NK-92 (cell line): Measurements from ENCODE around the gene RPGRIP1L.
"Not testable (repeated sequence)": the region's sequence is repeated elsewhere in the genome, so short reads cannot be mapped to it uniquely, and the experiment has no call there.

Source experiments
- DNase-seq: peaks from one replicate; lab custom pipeline; 2025; ENCODE audit not compliant: unreplicated experiment; lab: John Stamatoyannopoulos, UW

The RPGRIP1L gene

DNA sequence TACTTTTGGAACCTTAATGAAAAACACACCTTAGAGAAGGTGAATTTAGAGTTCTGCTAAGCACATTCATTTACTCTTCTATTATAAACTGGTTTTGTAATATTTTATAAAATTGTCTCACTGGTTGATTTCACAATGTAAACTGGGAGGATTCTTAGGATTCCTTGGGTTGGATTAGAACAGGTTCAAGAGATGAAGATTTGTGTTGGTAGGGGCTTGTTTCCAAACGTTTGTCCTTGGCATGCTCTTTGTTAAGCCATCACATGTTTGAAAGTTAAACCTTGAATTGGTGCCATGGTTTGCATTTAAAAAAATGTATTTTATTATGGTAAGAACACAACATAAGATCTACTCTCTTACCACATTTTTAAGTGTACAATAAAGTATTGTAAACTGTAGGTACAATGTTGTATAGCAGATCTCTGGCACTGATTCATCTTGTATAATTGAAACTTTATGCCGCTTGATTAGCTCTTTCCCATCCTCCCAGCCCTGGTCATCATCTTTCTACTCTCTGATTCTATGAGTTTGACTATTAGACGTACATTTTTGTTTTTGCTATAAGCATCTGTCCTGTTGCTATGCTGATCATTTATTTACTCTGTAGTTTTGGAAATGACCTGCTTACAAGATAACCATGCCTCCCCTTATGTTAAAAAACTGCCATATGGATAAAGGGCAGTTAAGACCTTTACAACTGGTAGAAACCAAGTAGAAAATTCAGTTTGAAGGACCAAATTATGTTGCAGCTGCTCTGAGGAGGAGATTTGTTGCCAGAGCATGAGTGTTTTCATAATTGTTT lies 9.9 kb upstream of the RPGRIP1L start:
- no peak for DNase-seq

DNA sequence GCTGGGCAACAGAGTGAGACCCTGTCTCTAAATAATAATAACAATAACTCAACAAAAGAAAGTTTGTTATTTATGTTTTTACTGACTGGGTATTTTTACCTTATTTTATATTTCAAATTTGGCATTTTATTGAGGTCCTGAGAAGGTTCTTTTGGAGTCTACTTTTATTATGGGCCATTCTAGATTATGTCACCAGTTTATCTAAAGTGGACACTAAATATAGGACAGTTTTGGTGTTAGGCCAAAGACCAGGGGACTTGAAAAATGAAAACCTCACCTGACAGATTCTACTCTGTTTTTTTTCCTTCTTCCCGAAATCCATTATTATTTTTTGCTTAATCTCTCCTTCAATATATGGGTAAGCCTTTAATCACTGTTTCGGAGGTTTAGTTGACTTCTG lies 8.4 kb upstream of the RPGRIP1L start:
- DNase-seq: no peak

DNA sequence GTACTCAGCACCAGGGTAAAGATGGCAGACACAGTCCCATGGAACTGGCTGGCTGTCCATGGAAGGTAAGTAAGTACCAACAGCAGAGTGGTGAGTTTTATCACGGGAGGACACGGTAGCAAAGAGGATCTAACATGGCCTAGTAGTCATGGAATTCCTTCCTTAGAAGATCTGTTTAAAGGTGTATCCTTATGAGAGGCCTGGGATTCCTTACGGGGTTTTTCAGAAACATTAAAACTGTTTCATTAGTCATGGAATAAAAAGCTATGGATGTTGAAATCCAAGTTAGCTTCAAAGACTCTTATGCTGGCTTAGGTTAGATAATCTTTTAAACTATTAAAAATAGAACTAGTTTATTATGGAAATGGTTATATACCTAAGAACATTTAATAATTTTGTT lies 7.7 kb upstream of the RPGRIP1L start:
- DNase-seq: no peak

DNA sequence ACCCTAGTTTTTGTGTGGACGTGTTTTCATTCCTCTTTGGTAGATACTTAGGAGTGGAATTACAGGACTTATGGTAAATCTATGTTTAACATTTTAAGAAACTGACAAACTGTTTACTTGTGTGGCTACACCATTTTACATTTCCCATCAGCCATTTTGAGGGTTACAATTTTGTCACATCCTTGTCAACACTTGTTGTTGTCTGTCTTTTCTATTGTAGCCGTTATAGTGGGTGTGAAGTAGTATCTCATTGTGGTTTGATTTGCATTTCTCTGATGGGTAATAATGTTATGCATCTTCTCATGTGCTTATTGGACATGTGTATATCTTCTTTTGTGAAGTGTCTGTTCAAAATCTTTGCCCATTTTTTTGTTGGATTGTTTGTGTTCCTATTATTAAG lies 4.8 kb upstream of the RPGRIP1L start:
- no peak for DNase-seq

DNA sequence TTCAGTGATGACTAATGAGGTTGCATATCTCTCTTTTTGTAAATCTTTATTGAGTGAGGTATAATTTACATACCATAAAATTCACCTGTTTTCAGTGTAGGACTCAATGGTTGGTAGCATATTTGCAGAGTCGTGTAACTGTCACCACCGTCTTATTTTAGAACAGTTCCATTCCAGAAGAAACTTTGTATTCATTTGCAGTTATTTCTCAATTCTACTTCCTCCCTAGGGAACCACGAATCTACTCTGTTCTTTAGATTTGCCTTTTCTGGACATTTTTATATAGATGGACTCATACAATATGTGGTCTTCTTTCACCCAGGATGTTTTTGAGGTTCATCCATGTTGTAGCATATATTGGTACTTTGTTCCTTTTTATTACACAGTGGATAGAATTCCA lies 4.0 kb upstream of the RPGRIP1L start:
- DNase-seq: no peak

DNA sequence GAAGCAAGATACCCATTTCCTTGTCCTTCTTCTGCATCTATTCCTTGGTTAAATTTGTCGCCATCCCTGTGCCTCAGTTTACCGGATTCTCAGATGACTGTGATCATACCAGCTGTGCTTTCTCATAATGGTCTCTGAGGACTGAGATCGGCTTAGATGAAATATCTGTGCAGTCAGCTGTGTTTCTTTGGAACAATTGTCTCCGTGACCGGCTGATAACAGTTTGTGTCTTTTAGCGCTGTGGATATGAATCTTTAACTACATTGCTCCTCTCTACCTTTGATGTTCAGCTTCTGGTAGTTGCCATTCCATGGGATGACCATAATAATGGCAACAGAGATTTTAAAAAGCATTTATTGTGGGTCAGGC lies 770 bp upstream of the RPGRIP1L start:
- DNase-seq: no peak

DNA sequence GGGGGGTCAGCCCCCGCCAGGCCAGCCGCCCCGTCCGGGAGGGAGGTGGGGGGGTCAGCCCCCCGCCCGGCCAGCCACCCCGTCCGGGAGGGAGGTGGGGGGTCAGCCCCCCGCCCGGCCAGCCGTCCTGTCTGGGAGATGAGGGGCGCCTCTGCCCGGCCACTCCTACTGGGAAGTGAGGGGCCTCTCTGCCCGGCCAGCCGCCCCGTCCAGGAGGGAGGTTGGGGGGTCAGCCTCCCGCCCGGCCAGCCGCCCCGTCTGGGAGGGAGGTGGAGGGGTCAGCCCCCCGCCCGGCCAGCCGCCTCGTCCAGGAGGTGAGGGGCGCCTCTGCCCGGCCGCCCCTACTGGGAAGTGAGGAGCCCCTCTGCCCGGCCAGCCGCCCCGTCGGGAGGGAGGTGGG lies 5.4 kb downstream of the RPGRIP1L start:
- not testable (repeated sequence) for DNase-seq

DNA sequence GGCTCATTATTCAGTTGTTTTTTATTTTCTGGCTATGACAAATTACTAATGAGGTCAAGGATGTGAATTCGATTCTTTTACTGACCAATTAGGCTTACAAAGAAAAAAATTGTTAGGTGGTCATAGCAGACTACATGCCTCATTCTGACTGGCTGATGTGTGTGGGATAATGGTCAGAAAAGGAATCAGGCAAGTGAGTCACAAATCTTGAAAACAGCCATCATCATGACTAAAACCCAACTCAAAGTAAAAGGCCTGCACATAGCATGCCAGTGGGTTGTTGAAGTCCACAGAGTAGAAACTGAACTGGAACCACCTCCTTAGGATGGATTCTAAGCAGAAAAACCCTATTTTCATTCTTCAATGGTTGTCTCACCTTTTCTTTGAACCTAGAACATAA lies 8.6 kb downstream of the RPGRIP1L start:
- no peak for DNase-seq

DNA sequence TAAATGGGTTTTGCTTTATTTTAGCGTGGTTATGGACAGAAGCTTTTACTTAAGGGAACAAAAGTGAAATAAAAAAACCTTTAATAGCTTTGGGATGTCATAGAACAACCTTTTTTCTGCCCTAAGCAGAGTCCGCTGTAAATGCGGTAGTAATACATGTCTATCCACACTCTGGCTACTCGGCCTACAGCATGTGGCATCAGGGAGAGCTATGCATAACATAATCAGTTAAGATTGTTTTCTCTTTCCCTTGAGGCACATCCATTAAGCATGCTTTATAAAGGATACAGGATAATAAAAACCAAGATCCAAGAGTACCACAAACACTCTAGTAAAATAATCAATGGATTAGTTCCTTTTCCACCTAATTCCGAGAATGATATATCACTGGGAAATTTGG lies 10.3 kb downstream of the RPGRIP1L start:
- DNase-seq: no peak

DNA sequence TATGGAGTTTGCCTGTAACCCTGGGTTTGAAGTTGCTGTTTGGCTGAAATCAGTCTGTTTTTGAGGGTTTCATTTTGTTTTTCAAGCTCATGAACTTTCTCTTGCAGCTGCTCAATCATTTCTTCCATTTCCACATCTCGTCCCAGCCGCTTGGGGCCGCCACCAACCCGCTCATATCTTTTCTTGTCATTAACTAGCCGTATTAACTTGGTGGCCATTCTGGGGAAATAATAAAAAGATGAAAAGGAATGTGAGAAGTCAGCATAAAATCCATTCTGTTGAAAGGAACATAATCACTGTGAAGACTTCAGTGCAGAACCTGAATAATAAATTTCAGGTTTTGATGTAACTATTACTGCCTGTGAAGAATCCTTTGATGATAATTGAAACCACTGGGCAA lies 11.5 kb downstream of the RPGRIP1L start:
- DNase-seq: no peak

DNA sequence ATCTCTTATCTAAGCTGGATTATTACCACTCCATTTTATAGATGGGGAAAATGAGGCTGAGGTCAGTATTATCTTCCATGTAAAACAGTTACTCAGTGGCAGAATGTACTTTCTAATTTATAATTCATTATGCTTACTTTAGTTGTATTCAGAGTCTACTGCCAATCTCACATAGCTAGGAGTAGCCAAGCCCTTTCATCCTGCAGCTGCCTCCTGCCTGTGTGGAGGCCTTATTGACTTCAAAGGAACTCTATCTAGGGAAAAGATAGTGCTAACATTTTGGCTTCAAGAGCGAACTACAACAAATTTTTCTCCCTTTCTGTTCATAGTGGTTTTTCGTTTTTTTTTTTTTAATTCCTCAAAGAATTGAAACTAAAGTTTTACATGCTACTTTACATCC lies 12.9 kb downstream of the RPGRIP1L start:
- no peak for DNase-seq

DNA sequence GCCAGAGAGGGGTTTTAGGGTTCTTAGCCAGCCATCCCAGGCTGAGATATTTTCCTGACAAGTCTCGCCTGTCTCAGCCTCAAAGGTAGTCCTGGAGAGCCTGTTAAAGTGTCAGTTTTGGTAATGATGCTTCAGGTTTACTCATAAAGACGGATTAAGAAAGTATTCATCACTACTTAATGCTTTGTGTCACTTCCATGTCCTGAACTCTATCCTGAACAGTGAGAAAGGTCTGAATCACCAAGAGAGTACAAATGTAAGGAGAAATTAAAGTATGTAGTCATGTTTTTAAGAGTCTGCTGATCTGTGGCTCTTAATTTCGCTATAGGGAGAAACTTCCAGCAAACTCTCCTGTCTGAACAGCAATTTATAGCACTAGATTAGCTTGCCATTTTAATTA lies 14.0 kb downstream of the RPGRIP1L start:
- DNase-seq: no peak

DNA sequence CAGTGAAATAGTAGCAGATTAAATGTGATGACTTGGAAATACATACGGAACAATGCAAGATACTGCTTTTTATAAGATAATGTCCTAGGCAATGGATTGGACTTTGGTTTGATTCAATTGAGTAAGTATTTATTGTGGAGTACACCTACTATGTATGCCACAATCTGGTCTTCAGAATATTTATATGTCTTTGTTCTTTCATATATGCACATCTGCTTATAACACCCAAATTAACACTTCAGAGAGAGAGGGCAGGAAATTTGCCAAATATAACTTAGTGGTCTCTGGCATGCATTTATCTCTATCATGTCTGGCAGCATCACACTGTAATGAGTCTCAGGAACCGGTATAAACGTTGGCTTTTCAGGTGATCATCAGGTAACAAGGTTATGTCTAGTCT lies 16.9 kb downstream of the RPGRIP1L start:
- DNase-seq: no peak

DNA sequence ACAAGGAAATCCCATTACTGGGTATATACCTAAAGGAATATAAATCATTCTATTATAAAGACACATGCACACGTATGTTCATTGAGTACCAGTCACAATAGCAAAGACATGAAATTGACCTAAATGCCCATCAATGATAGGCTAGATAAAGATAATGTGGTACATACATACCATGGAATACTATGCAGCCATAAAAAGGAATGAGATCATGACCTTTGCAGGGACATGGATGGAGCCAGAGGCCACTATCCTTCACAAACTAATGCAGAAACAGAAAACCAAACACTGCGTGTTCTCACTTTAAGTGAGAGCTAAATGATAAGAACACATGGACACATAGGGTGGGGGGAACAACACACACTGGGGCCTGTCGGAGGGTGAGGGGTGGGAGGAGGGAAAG lies 18.3 kb downstream of the RPGRIP1L start:
- not testable (repeated sequence) for DNase-seq

DNA sequence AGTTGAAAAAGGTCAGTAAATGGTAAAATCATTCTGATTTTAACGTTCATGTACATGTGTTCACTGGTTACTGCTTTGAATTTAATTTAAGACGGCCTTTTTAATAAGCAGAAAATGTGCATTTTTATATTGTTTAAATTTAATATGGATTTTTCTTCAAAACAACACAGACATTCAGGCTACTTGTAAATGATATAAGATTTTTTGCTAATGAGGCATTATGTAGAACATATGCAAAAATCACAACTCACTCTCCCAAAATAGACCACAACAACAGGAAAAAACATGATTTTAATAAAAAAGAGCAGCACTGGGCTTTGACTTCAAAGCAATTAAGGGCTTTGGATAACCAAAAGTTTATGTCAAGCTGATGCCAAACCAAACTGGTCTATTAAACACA lies 22.3 kb downstream of the RPGRIP1L start:
- DNase-seq: no peak

DNA sequence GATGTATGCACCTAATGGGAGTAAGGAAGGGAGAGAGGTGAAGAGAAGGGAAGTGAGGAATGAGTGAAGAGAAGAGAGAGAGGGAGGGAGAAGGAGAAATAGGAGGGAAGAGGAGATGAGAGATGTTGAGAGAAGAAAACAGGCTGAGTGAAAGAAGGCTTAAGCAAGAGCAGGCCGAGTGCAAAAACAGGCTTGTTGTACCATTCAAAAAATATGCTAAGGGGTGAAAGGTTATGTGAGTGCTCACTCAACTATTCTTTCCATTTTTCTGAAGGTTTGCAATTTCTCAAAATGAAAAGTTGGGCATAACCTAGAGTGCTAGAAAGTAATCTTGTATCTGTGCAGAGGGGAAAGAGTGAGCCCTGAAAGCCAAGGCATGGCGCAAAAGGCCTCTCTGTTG lies 22.9 kb downstream of the RPGRIP1L start:
- no peak for DNase-seq

DNA sequence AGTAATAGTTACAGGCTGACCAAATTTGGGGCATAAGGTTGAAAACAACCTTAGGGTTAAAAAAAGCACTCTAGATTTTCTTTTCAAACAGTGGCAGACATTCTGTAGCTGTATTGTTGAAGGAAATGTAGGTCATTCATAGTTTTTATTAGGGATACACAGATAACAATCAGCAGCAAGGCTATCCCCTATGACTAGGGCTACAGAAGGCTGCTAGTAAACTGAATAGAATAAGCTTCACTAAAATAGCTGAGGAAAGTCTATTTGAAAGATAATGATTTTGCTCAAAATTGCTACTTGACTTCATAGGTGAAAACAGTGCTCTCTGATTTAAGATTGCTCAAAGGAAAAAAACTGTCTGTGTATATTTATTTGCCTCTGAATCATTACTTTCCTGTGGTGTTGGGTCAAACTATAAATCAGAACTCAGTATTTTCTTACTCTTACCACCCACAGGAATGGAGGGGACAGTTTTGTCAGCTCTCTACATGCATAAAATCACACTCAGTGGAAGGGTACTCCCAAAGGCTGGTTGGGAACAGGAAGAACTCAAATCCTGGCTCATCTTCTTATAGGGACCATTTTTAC lies 24.8 kb downstream of the RPGRIP1L start:
- DNase-seq: no peak

DNA sequence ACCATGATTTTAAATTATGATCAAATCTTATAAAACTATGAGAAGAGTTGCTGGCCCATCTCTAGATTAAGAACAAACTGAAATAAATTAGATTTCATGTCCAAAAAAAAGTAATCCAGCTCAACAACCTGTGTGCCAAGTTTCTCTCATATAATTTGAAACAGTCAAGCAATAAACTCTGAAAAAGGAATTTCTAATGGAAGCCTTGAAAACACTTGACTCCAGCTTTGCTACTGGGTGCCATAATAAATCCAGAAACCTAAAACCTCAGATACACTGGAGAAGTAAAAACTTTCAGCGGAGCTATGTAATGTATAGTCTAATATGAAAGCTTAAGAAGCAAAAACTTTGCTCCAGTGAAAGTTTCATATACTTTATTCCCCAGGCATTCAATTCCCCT lies 25.5 kb downstream of the RPGRIP1L start:
- no peak for DNase-seq

DNA sequence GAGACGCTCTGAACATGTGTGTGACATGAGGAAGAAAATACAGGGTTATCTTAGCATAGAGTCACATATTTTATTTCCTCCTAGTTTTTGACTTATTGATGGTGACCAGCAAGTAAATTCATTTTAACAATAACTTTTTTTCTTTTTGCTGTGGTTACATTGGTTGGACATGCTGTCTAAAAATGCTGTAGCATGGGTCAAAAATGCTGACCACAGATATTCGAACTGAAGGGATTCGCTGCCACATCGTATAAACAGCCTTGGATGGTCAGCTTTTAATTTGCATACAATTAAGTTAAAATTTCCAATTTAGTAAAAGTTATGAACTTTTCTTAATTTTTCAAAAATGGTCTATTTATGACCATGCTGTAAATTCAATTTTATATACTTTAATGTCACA lies 30.5 kb downstream of the RPGRIP1L start:
- DNase-seq: no peak

DNA sequence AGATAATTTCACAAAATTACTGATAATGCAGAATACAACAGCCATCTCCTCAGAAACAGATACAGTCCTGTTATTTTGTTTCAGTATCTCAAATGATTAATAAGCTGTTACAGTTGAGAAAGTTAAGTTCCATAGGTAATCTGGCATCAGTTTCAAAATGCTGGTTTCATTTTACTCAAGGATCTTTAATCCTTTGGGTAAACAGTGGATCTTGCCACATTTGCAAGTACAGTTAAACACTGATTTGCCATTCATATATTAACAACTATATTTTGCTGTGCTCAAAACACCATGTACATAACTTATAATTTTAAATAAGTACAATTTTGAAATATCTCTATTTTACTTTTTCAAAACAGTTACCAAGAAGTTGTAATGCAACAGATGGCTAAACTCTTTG lies 31.2 kb downstream of the RPGRIP1L start:
- no peak for DNase-seq

DNA sequence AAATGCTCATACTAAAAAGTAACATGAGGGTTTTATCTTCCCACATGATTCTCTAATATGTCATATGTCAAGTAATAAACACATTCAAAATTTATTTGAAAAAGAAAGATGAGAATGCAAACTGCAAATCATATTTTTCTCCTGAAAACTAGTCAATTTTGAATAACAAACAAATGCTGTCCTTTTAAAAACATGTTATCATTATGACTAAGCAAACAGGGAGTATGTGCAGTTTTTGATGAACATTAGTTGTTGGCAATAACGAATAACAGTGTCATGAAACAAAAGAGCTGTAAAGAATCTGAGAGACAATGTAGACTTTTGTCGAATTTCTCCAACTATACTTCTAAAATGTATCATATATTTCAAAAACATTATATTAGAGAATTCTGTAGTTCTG lies 34.8 kb downstream of the RPGRIP1L start:
- no peak for DNase-seq

DNA sequence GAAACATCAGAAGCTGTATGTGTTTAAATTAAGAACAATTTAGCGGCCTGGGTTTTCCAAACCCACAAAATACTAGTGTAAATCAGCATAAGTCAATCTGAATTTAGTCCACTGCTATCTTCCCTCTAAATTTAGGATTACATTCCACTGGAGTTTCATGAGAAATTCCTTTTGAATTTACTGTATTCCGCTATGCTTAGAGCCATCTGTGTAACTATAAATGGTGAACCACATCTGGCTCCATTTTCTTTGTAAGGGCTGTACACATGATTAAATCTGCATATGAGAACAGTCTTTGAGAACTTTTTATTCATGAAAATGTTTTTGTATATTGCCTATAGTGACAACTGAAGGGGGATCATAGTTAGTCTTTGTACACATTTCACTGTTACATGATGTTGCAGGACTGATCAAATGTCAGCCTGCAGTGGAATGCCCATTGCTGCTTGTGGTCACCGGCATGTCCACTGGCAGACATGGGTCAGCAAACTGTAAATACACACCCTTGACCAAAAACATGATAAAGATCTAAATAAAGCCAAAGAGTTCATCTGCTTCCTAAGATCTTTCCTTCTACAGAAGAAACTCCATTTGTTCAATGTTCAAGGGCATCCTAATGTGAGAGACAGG lies 36.8 kb downstream of the RPGRIP1L start:
- no peak for DNase-seq
